Measurements from ENCODE around the gene TARBP1.
"Not testable (repeated sequence)": the region's sequence is repeated elsewhere in the genome, so short reads cannot be mapped to it uniquely, and the experiment has no call there.

The TARBP1 gene

GRCh38 chr1:234401658-234402057 is 77.3 kb downstream of the TARBP1 start:
- Histone ChIP-seq H3K36me3 (ENCODE audit: control insufficient read depth, insufficient read depth, low read length) (peaks cover 22% of the 10 kb centered on the region), H3K9me3 (ENCODE audit: control insufficient read depth, insufficient read depth, low read length) (no peaks in the 10 kb centered on the region), H3K27ac (ENCODE audit: low read depth, low read length) (no peak overlapping the region), H3K27me3 (ENCODE audit: control insufficient read depth, insufficient read depth, low read length) (no peaks in the 10 kb centered on the region), H3K4me3 (ENCODE audit: low read depth, low read length) (no peak overlapping the region), H3K4me1 (ENCODE audit: control insufficient read depth, insufficient read depth, low read length) (no peaks in the 10 kb centered on the region), H3K9ac (ENCODE audit: low read depth, low read length) (no peak overlapping the region)

GRCh38 chr1:234400773-234401172 is 78.2 kb downstream of the TARBP1 start:
- Histone ChIP-seq H3K27ac (ENCODE audit: low read depth, low read length) (no peak overlapping the region), H3K9me3 (ENCODE audit: control insufficient read depth, insufficient read depth, low read length) (no peaks in the 10 kb centered on the region), H3K27me3 (ENCODE audit: control insufficient read depth, insufficient read depth, low read length) (no peaks in the 10 kb centered on the region), H3K4me3 (ENCODE audit: low read depth, low read length) (no peak overlapping the region), H3K9ac (ENCODE audit: low read depth, low read length) (no peak overlapping the region), H3K36me3 (ENCODE audit: control insufficient read depth, insufficient read depth, low read length) (peaks cover 20% of the 10 kb centered on the region), H3K4me1 (ENCODE audit: control insufficient read depth, insufficient read depth, low read length) (no peaks in the 10 kb centered on the region)

- H3K9me3 ChIP-seq (ENCODE audit: control insufficient read depth, insufficient read depth, low read length); H3K4me3 ChIP-seq (ENCODE audit: low read depth, low read length); H3K27ac ChIP-seq (ENCODE audit: low read depth, low read length); H3K4me1 ChIP-seq (ENCODE audit: control insufficient read depth, insufficient read depth, low read length); H3K9ac ChIP-seq (ENCODE audit: low read depth, low read length); H3K27me3 ChIP-seq (ENCODE audit: control insufficient read depth, insufficient read depth, low read length): not testable (repeated sequence)
- peaks cover 17% of the 10 kb centered on the region; the same call in 1 of the 2 replicates for H3K36me3 ChIP-seq (ENCODE audit: control insufficient read depth, insufficient read depth, low read length)
Observed at GRCh38 chr1:234399515-234399914, 79.5 kb downstream of the TARBP1 start.

GRCh38 chr1:234398849-234399381 is 80.1 kb downstream of the TARBP1 start:
- no peak overlapping the region for H3K9ac ChIP-seq (ENCODE audit: low read depth, low read length)
- peaks cover 14% of the 10 kb centered on the region for H3K36me3 ChIP-seq (ENCODE audit: control insufficient read depth, insufficient read depth, low read length)
- no peak overlapping the region for H3K27ac ChIP-seq (ENCODE audit: low read depth, low read length)
- no peak overlapping the region for H3K4me3 ChIP-seq (ENCODE audit: low read depth, low read length)
- H3K27me3 ChIP-seq (ENCODE audit: control insufficient read depth, insufficient read depth, low read length) = no peaks in the 10 kb centered on the region
- H3K9me3 ChIP-seq (ENCODE audit: control insufficient read depth, insufficient read depth, low read length) = no peaks in the 10 kb centered on the region
- H3K4me1 ChIP-seq (ENCODE audit: control insufficient read depth, insufficient read depth, low read length) = no peaks in the 10 kb centered on the region

- Histone ChIP-seq H3K36me3 (ENCODE audit: control insufficient read depth, insufficient read depth, low read length) (peaks cover 25% of the 10 kb centered on the region), H3K27ac (ENCODE audit: low read depth, low read length) (no peak overlapping the region), H3K4me3 (ENCODE audit: low read depth, low read length) (no peak overlapping the region), H3K4me1 (ENCODE audit: control insufficient read depth, insufficient read depth, low read length) (no peaks in the 10 kb centered on the region), H3K9me3 (ENCODE audit: control insufficient read depth, insufficient read depth, low read length) (no peaks in the 10 kb centered on the region), H3K27me3 (ENCODE audit: control insufficient read depth, insufficient read depth, low read length) (no peaks in the 10 kb centered on the region), H3K9ac (ENCODE audit: low read depth, low read length) (no peak overlapping the region)
Observed at GRCh38 chr1:234397732-234398131, 81.2 kb downstream of the TARBP1 start.

GRCh38 chr1:234396871-234397270 is 82.1 kb downstream of the TARBP1 start:
- Histone ChIP-seq H3K9me3 (ENCODE audit: control insufficient read depth, insufficient read depth, low read length) (no peaks in the 10 kb centered on the region), H3K36me3 (ENCODE audit: control insufficient read depth, insufficient read depth, low read length) (peaks cover 30% of the 10 kb centered on the region)

GRCh38 chr1:234396092-234396491 is 82.9 kb downstream of the TARBP1 start:
- H3K9me3 ChIP-seq (ENCODE audit: control insufficient read depth, insufficient read depth, low read length) = no peaks in the 10 kb centered on the region
- H3K4me3 ChIP-seq (ENCODE audit: low read depth, low read length) = no peak overlapping the region
- H3K27ac ChIP-seq (ENCODE audit: low read depth, low read length) = no peak overlapping the region
- H3K9ac ChIP-seq (ENCODE audit: low read depth, low read length) = no peak overlapping the region
- H3K27me3 ChIP-seq (ENCODE audit: control insufficient read depth, insufficient read depth, low read length) = no peaks in the 10 kb centered on the region
- peaks cover 38% of the 10 kb centered on the region for H3K36me3 ChIP-seq (ENCODE audit: control insufficient read depth, insufficient read depth, low read length)
- no peaks in the 10 kb centered on the region for H3K4me1 ChIP-seq (ENCODE audit: control insufficient read depth, insufficient read depth, low read length)

More at GRCh38 chr1:234396871-234397270, 82.1 kb downstream of the TARBP1 start:
- Histone ChIP-seq H3K4me1 (ENCODE audit: control insufficient read depth, insufficient read depth, low read length) (no peaks in the 10 kb centered on the region), H3K4me3 (ENCODE audit: low read depth, low read length) (no peak overlapping the region), H3K9ac (ENCODE audit: low read depth, low read length) (no peak overlapping the region), H3K27ac (ENCODE audit: low read depth, low read length) (no peak overlapping the region), H3K27me3 (ENCODE audit: control insufficient read depth, insufficient read depth, low read length) (no peaks in the 10 kb centered on the region)

- H3K4me1 ChIP-seq (ENCODE audit: control insufficient read depth, insufficient read depth, low read length) = no peaks in the 10 kb centered on the region
Observed at GRCh38 chr1:234395297-234395696, 83.7 kb downstream of the TARBP1 start.

GRCh38 chr1:234393190-234393589 is 85.8 kb downstream of the TARBP1 start:
- Histone ChIP-seq H3K27me3 (ENCODE audit: control insufficient read depth, insufficient read depth, low read length) (no peaks in the 10 kb centered on the region), H3K36me3 (ENCODE audit: control insufficient read depth, insufficient read depth, low read length) (peaks cover 33% of the 10 kb centered on the region), H3K4me3 (ENCODE audit: low read depth, low read length) (no peak overlapping the region), H3K27ac (ENCODE audit: low read depth, low read length) (no peak overlapping the region), H3K9me3 (ENCODE audit: control insufficient read depth, insufficient read depth, low read length) (no peaks in the 10 kb centered on the region), H3K9ac (ENCODE audit: low read depth, low read length) (no peak overlapping the region), H3K4me1 (ENCODE audit: control insufficient read depth, insufficient read depth, low read length) (no peaks in the 10 kb centered on the region)

More at GRCh38 chr1:234395297-234395696, 83.7 kb downstream of the TARBP1 start:
- no peak overlapping the region for H3K4me3 ChIP-seq (ENCODE audit: low read depth, low read length)
- H3K9ac ChIP-seq (ENCODE audit: low read depth, low read length) = no peak overlapping the region
- H3K9me3 ChIP-seq (ENCODE audit: control insufficient read depth, insufficient read depth, low read length) = no peaks in the 10 kb centered on the region
- H3K27me3 ChIP-seq (ENCODE audit: control insufficient read depth, insufficient read depth, low read length) = no peaks in the 10 kb centered on the region
- peaks cover 41% of the 10 kb centered on the region for H3K36me3 ChIP-seq (ENCODE audit: control insufficient read depth, insufficient read depth, low read length)
- no peak overlapping the region for H3K27ac ChIP-seq (ENCODE audit: low read depth, low read length)

- Histone ChIP-seq H3K27ac (ENCODE audit: low read depth, low read length) (no peak overlapping the region), H3K9me3 (ENCODE audit: control insufficient read depth, insufficient read depth, low read length) (no peaks in the 10 kb centered on the region), H3K9ac (ENCODE audit: low read depth, low read length) (no peak overlapping the region), H3K4me3 (ENCODE audit: low read depth, low read length) (no peak overlapping the region), H3K27me3 (ENCODE audit: control insufficient read depth, insufficient read depth, low read length) (no peaks in the 10 kb centered on the region), H3K4me1 (ENCODE audit: control insufficient read depth, insufficient read depth, low read length) (no peaks in the 10 kb centered on the region), H3K36me3 (ENCODE audit: control insufficient read depth, insufficient read depth, low read length) (peaks cover 29% of the 10 kb centered on the region)
Observed at GRCh38 chr1:234388094-234388493, 90.9 kb downstream of the TARBP1 start.

GRCh38 chr1:234386122-234386521 is 92.9 kb downstream of the TARBP1 start:
- Histone ChIP-seq H3K9ac (ENCODE audit: low read depth, low read length) (no peak overlapping the region), H3K27ac (ENCODE audit: low read depth, low read length) (no peak overlapping the region), H3K4me1 (ENCODE audit: control insufficient read depth, insufficient read depth, low read length) (no peaks in the 10 kb centered on the region), H3K4me3 (ENCODE audit: low read depth, low read length) (no peak overlapping the region), H3K36me3 (ENCODE audit: control insufficient read depth, insufficient read depth, low read length) (peaks cover 21% of the 10 kb centered on the region), H3K9me3 (ENCODE audit: control insufficient read depth, insufficient read depth, low read length) (no peaks in the 10 kb centered on the region), H3K27me3 (ENCODE audit: control insufficient read depth, insufficient read depth, low read length) (no peaks in the 10 kb centered on the region)
